ENCODE results near the gene AKAP5.

DNA sequence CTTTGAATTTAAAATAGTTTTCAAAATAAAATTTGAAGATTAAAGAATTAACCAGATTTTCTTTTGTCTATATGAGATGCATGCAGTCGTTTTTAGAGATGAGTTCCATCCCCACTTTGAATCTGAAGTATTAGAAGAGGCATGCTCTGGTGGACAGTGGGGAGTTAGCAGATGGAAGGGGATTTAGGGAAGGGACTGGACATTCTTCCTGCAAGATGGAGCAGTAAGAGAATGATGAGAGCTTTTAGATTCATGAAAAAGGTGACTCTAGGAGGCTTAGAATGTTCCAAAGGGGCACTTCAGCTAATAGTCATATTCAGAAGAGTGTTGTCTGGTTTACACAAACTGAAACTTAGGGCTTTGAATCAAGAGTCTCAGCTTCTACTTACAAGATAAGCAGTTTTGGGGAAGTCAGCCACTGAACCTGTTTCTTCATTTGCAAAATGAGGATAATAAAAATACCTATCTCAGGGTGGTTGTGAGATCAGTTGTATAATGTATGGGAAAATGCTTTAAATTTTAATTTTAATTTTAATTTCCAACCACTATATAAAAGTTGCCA is 43.0 kb downstream of the AKAP5 start:
- TF ChIP-seq CTCF (IDR thresholded peaks at IDR 0.05) (no peak), POLR2AphosphoS5 (IDR thresholded peaks at IDR 0.05) (no peak)
